ENCODE measurements around the gene CCDC117.

Gene CCDC117

GRCh38 chr22:28769394-28770085, 3.0 kb upstream of the CCDC117 start:
- DNase-seq (ENCODE audit: low read depth in 3 of 3, low spot score in 1 of 3), result no peak

- no peak for DNase-seq (ENCODE audit: low read depth in 3 of 3, low spot score in 1 of 3)
Measured at GRCh38 chr22:28771195-28771791, 1.2 kb upstream of the CCDC117 start.

- no peak for DNase-seq (ENCODE audit: low read depth in 3 of 3, low spot score in 1 of 3)
Measured at GRCh38 chr22:28773461-28773867, 969 bp downstream of the CCDC117 start.

GRCh38 chr22:28774378-28774777, 1.9 kb downstream of the CCDC117 start:
- no peak for DNase-seq (ENCODE audit: low read depth in 3 of 3, low spot score in 1 of 3)

GRCh38 chr22:28779833-28780232, 7.3 kb downstream of the CCDC117 start:
- DNase-seq (ENCODE audit: low read depth in 3 of 3, low spot score in 1 of 3), result no peak

GRCh38 chr22:28780296-28780695, 7.8 kb downstream of the CCDC117 start:
- no peak for DNase-seq (ENCODE audit: low read depth in 3 of 3, low spot score in 1 of 3)

- no peak for DNase-seq (ENCODE audit: low read depth in 3 of 3, low spot score in 1 of 3)
Measured at GRCh38 chr22:28783786-28784671, 11.5 kb downstream of the CCDC117 start.

- DNase-seq (ENCODE audit: low read depth in 3 of 3, low spot score in 1 of 3), result no peak
Measured at GRCh38 chr22:28788601-28789000, 16.1 kb downstream of the CCDC117 start.

GRCh38 chr22:28791124-28791523, 18.6 kb downstream of the CCDC117 start:
- DNase-seq (ENCODE audit: low read depth in 3 of 3, low spot score in 1 of 3), result no peak

- DNase-seq (ENCODE audit: low read depth in 3 of 3, low spot score in 1 of 3), result no peak
Measured at GRCh38 chr22:28791841-28792490, 19.5 kb downstream of the CCDC117 start.

GRCh38 chr22:28792491-28793383, 20.2 kb downstream of the CCDC117 start:
- DNase-seq (ENCODE audit: low read depth in 3 of 3, low spot score in 1 of 3), result no peak

GRCh38 chr22:28793976-28794584, 21.6 kb downstream of the CCDC117 start:
- DNase-seq (ENCODE audit: low read depth in 3 of 3, low spot score in 1 of 3), result no peak

GRCh38 chr22:28795071-28795693, 22.7 kb downstream of the CCDC117 start:
- DNase-seq (ENCODE audit: low read depth in 3 of 3, low spot score in 1 of 3), result no peak

- DNase-seq (ENCODE audit: low read depth in 3 of 3, low spot score in 1 of 3), result no peak
Measured at GRCh38 chr22:28795932-28796856, 23.7 kb downstream of the CCDC117 start.

- no peak for DNase-seq (ENCODE audit: low read depth in 3 of 3, low spot score in 1 of 3)
Measured at GRCh38 chr22:28798810-28799605, 26.5 kb downstream of the CCDC117 start.

- no peak for DNase-seq (ENCODE audit: low read depth in 3 of 3, low spot score in 1 of 3)
Measured at GRCh38 chr22:28799606-28800307, 27.3 kb downstream of the CCDC117 start.

Measured in stimulated activated CD4-positive, alpha-beta T cell treated with anti-CD3 and anti-CD28 coated beads, TNF-alpha, amount 100 ng/mL, for 1 hour (primary cell).